Keratinocyte (primary cell): Measurements from ENCODE around the gene LOXL4. TPM values are rescaled to one million over a fixed set of nuclear protein-coding genes. Genes with fewer than 3 reads are reported as not detected.

ENCODE experiments used
- DNase-seq: peaks from one replicate; pipeline ENCODE4 v3.0.0-alpha.2; 2011; ENCODE audit warnings: low read depth, missing footprints, low spot score
- FAIRE-seq: peaks from 2 replicates; lab custom pipeline; 2011; peaks lifted over from hg19 to GRCh38; lab: Jason Lieb, UNC
- H2AFZ ChIP-seq: 2 replicates; pipeline ENCODE4 v1.6.0; 2012; ENCODE audit warnings: low read length, control low read depth, inconsistent platforms; ENCODE audit not compliant: control insufficient read depth
- H3K27ac ChIP-seq: 2 replicates; pipeline ENCODE4 v1.5.1; 2011; ENCODE audit warnings: low read length; ENCODE audit not compliant: control insufficient read depth, insufficient read depth
- H3K27me3 ChIP-seq: 3 replicates; pipeline ENCODE4 v1.6.0; 2011; ENCODE audit warnings: low read length; ENCODE audit not compliant: control insufficient read depth, insufficient read depth; ENCODE audit errors: extremely low read depth
- H3K36me3 ChIP-seq, 2 experiments: 2 replicates in 1 of 2; 3 replicates in 1 of 2; pipeline ENCODE4 v1.5.1; 2011; ENCODE audit warnings: low read length in 2 of 2, mild to moderate bottlenecking in 1 of 2; ENCODE audit not compliant: control insufficient read depth in 2 of 2, insufficient read depth in 2 of 2; ENCODE audit errors: extremely low read depth in 1 of 2
- H3K4me1 ChIP-seq: 3 replicates; pipeline ENCODE4 v1.5.1; 2011; ENCODE audit warnings: low read length; ENCODE audit not compliant: control insufficient read depth, insufficient read depth; ENCODE audit errors: extremely low read depth
- H3K4me2 ChIP-seq: 3 replicates; pipeline ENCODE4 v1.6.0; 2011; ENCODE audit warnings: low read depth, low read length; ENCODE audit not compliant: control insufficient read depth, insufficient read depth; ENCODE audit errors: extremely low read depth
- H3K4me3 ChIP-seq, 3 experiments: fragments of 200-600 bp in 1 of 3; sonication (generic) in 1 of 3; 2 replicates in 2 of 3; 3 replicates in 1 of 3; pipeline ENCODE4 v1.5.1; 2011 to 2016; ENCODE audit warnings: low read length in 3 of 3, mild to moderate bottlenecking in 3 of 3, control low read depth in 2 of 3, inconsistent platforms in 1 of 3, low read depth in 1 of 3, mixed read lengths in 1 of 3, mixed run types in 1 of 3, moderate library complexity in 1 of 3; ENCODE audit not compliant: control insufficient read depth in 2 of 3, insufficient read depth in 2 of 3; ENCODE audit errors: extremely low read depth in 1 of 3
- H3K79me2 ChIP-seq: 2 replicates; pipeline ENCODE4 v1.6.0; 2012; ENCODE audit warnings: low read length; ENCODE audit not compliant: control insufficient read depth, insufficient read depth
- H3K9ac ChIP-seq: 3 replicates; pipeline ENCODE4 v1.6.0; 2011; ENCODE audit warnings: low read length; ENCODE audit not compliant: control insufficient read depth, insufficient read depth; ENCODE audit errors: extremely low read depth
- H3K9me1 ChIP-seq: 3 replicates; pipeline ENCODE4 v1.6.0; 2011; ENCODE audit warnings: low read length; ENCODE audit not compliant: control insufficient read depth, insufficient read depth; ENCODE audit errors: extremely low read depth
- H3K9me3 ChIP-seq: 2 replicates; pipeline ENCODE4 v1.5.1; 2012; ENCODE audit warnings: low read depth, low read length; ENCODE audit not compliant: control insufficient read depth
- H4K20me1 ChIP-seq: 3 replicates; pipeline ENCODE4 v1.6.0; 2011; ENCODE audit warnings: low read length; ENCODE audit not compliant: control insufficient read depth, insufficient read depth; ENCODE audit errors: extremely low read depth
- EZH2 ChIP-seq: IDR thresholded peaks from one replicate; pipeline ENCODE4 v1.6.1; 2012; ENCODE audit warnings: inconsistent platforms, mild to moderate bottlenecking, low read length, moderate library complexity
- dilution Hi-C: fragments of 300-500 bp; cut with MboI; formaldehyde crosslinking; loops from one replicate; pipeline ENCODE4 v1.7.0; 2020; ENCODE audit warnings: low sequenced_read_pairs; ENCODE audit not compliant: extremely low pct_ligation_motif_present
- polyA plus RNA-seq, 5 experiments: library from polyadenylated mRNA; depleted of rRNA in 3 of 5; stranded (reverse) in 3 of 5; stranded (forward) in 1 of 5; unstranded in 1 of 5; fragments of >200 nt; gene quantifications; 1 replicate in 1 of 5; 2 replicates in 3 of 5; 3 replicates in 1 of 5; pipeline versions ENCODE4 v1.2.1 to v1.2.3, GENCODE V29; 2011 to 2012; ENCODE audit warnings: missing spikeins in 2 of 5, low read depth in 1 of 5, low replicate concordance in 1 of 5
- TF ChIP-seq, protein P1 (sequence below), 3 experiments: IDR thresholded peaks in 1 of 3; conservative IDR thresholded peaks in 1 of 3; optimal IDR thresholded peaks in 1 of 3; 2 replicates in 2 of 3; 3 replicates in 1 of 3; pipeline versions ENCODE3 to v1.5.1; 2011; ENCODE audit warnings: low read length in 3 of 3, mild to moderate bottlenecking in 3 of 3, moderate library complexity in 2 of 3, control low read depth in 1 of 3, inconsistent platforms in 1 of 3; ENCODE audit not compliant: insufficient read depth in 2 of 3; ENCODE audit errors: extremely low read depth in 1 of 3

The LOXL4 gene
- polyA plus RNA-seq, 1 donor (not counting 4 experiments of a cell fraction or from before 2014, with no cell fraction given), result 0.01 TPM

DNA sequence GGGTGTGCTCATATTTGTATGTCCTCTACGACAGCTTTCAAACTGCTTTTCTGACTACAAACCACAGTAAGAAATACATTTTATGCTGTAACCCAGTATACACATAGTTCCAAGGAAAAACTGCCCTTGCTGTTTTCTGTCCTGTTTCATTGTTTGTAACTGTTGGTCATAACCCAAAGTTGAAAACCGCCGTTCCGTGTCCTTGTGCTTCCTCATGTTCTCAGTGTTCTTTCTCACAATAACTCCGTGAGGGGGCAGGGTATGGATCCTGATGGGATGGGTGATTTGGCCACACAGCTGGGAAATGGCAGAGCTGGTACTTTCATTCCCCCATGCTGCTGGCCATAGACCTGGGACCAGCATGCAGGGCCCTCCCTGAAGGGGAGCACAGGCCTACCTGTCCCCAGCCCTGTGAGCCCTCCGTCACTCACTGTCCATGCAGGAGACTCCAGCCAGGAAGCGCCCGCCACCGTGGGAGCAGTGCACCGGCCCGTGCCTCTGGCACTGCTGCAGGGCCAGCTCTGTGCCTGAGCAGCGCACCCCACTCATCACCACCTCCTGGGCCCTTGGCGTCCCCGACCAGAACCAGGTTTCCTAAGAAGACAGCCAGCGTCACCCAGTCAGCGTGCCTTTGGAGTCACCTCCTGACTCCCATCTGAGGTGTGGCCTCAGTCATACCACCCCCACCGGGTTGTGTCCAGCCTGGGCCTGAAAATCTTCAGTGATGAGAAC, 12.7 kb downstream of the LOXL4 start:
- TF ChIP-seq, protein P1, sequence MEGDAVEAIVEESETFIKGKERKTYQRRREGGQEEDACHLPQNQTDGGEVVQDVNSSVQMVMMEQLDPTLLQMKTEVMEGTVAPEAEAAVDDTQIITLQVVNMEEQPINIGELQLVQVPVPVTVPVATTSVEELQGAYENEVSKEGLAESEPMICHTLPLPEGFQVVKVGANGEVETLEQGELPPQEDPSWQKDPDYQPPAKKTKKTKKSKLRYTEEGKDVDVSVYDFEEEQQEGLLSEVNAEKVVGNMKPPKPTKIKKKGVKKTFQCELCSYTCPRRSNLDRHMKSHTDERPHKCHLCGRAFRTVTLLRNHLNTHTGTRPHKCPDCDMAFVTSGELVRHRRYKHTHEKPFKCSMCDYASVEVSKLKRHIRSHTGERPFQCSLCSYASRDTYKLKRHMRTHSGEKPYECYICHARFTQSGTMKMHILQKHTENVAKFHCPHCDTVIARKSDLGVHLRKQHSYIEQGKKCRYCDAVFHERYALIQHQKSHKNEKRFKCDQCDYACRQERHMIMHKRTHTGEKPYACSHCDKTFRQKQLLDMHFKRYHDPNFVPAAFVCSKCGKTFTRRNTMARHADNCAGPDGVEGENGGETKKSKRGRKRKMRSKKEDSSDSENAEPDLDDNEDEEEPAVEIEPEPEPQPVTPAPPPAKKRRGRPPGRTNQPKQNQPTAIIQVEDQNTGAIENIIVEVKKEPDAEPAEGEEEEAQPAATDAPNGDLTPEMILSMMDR (optimal IDR thresholded peaks at IDR 0.05 in 1 of 3, IDR thresholded peaks at IDR 0.05 in 1 of 3, conservative IDR thresholded peaks at IDR 0.05 in 1 of 3; ENCODE audit: extremely low read depth in 1 of 3, insufficient read depth in 2 of 3, low read length in 3 of 3), result no peak
- TF ChIP-seq EZH2, result no peak
- no peak for FAIRE-seq
- Histone ChIP-seq H3K27me3 (no peaks in the 10 kb centered on the region), H3K36me3 (peaks cover 0 to 1% of the 10 kb centered on the region in 2 experiments), H3K4me2 (no peak overlapping the region), H3K9me1 (no peaks in the 10 kb centered on the region), H2AFZ (no peak overlapping the region), H3K9me3 (no peaks in the 10 kb centered on the region), H3K79me2 (no peaks in the 10 kb centered on the region), H3K4me3 (no peak overlapping the region), H3K4me1 (no peaks in the 10 kb centered on the region), H3K27ac (no peak overlapping the region), H4K20me1 (no peaks in the 10 kb centered on the region), H3K9ac (no peak overlapping the region)
- no peak for DNase-seq
- dilution Hi-C loops, result no loop called here

DNA sequence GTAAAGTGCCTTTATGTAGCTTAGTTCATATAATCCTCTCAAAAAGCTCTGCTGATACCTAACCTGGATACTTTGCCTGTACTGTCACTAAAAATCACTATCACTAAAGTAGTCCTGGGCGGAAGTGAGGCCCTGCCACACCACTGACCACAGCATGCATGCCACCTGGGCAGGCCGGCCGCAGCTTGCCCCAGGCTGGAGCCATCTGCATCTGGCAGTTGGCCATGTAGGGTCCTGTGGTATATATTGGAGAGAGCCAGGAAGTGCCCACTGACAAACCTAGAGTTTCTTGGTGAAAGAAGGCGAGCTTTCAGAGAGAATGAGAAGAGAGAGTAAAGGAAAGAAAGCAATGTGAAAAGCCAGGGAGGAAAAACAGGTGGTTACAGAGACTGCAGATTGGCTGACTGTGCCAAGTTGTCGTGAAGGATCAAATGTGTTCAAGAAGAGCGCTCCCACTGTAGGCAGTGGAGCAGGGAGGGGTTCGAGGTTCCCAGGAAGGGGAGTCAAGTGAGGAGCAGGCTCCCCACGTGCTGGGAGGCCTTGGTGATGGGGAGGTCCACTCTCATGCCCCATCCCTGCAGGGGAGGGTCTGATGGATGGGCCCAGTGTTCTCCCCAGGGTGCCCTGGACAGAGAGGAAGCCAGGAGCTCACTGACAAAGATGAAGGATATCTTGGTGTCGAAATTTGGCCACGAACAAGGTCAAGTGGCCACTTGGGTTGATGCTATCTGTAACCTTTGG, 13.6 kb downstream of the LOXL4 start:
- H3K9me1 ChIP-seq, result no peaks in the 10 kb centered on the region
- dilution Hi-C loops, result no loop called here

More for the DNA sequence above, 13.6 kb downstream of the LOXL4 start:
- Histone ChIP-seq H3K4me2 (no peak overlapping the region), H3K27me3 (no peaks in the 10 kb centered on the region), H3K27ac (no peak overlapping the region), H3K79me2 (no peaks in the 10 kb centered on the region), H3K4me1 (no peaks in the 10 kb centered on the region), H4K20me1 (no peaks in the 10 kb centered on the region), H3K4me3 (no peak overlapping the region), H2AFZ (no peak overlapping the region), H3K9me3 (no peaks in the 10 kb centered on the region), H3K36me3 (peaks cover 0 to 1% of the 10 kb centered on the region in 2 experiments), H3K9ac (no peak overlapping the region)
- DNase-seq (no peak), FAIRE-seq (no peak)
- TF ChIP-seq EZH2, result no peak
- TF ChIP-seq, protein P1 (optimal IDR thresholded peaks at IDR 0.05 in 1 of 3, IDR thresholded peaks at IDR 0.05 in 1 of 3, conservative IDR thresholded peaks at IDR 0.05 in 1 of 3; ENCODE audit: extremely low read depth in 1 of 3, insufficient read depth in 2 of 3, low read length in 3 of 3), result no peak
